ENCODE measurements around the gene MRPL4.

Gene MRPL4

GRCh38 chr19:10251792-10252694 is at the start of gene MRPL4:
Gene MRPL4 (plus strand): TSS chr19:10252214. CDS start chr19:10252254, 40 bp downstream.
- DNase-seq (ENCODE audit: low read depth), result peak; percentile 99
- peak within 1 kb of the TSS; percentile 99 for H3K4me3 ChIP-seq (ENCODE audit: low read depth, low read length)
- no peak for TF ChIP-seq CTCF (conservative IDR thresholded peaks at IDR 0.05; ENCODE audit: low read depth, low read length)

GRCh38 chr19:10203686-10204085 is 48.3 kb upstream of the MRPL4 start:
- no peak for DNase-seq (ENCODE audit: low read depth)
- TF ChIP-seq CTCF (conservative IDR thresholded peaks at IDR 0.05; ENCODE audit: low read depth, low read length), result no peak
- H3K4me3 ChIP-seq (ENCODE audit: low read depth, low read length), result no peak overlapping the region

- DNase-seq (ENCODE audit: low read depth), result no peak
- TF ChIP-seq CTCF (conservative IDR thresholded peaks at IDR 0.05; ENCODE audit: low read depth, low read length), result no peak
- H3K4me3 ChIP-seq (ENCODE audit: low read depth, low read length), result no peak overlapping the region
Measured at GRCh38 chr19:10205636-10206035, 46.4 kb upstream of the MRPL4 start.

GRCh38 chr19:10206226-10206885 is 45.7 kb upstream of the MRPL4 start:
- no peak for TF ChIP-seq CTCF (conservative IDR thresholded peaks at IDR 0.05; ENCODE audit: low read depth, low read length)
- H3K4me3 ChIP-seq (ENCODE audit: low read depth, low read length), result no peak overlapping the region

GRCh38 chr19:10207026-10207425 is 45.0 kb upstream of the MRPL4 start:
- TF ChIP-seq CTCF (conservative IDR thresholded peaks at IDR 0.05; ENCODE audit: low read depth, low read length), result peak; percentile 6
- no peak for DNase-seq (ENCODE audit: low read depth)
- H3K4me3 ChIP-seq (ENCODE audit: low read depth, low read length), result no peak overlapping the region

More at GRCh38 chr19:10206226-10206885, 45.7 kb upstream of the MRPL4 start:
- peak; percentile 64 for DNase-seq (ENCODE audit: low read depth)

- no peak for TF ChIP-seq CTCF (conservative IDR thresholded peaks at IDR 0.05; ENCODE audit: low read depth, low read length)
- no peak overlapping the region for H3K4me3 ChIP-seq (ENCODE audit: low read depth, low read length)
- no peak for DNase-seq (ENCODE audit: low read depth)
Measured at GRCh38 chr19:10209315-10209714, 42.7 kb upstream of the MRPL4 start.

Data from choroid plexus epithelial cell (primary cell).